K562 (cell line): ENCODE data around the gene PTP4A2. TPM values are rescaled to one million over a fixed set of nuclear protein-coding genes. Genes with fewer than 3 reads are reported as not detected.

Source experiments
- CTBP1 ChIP-seq: fragments of 450-650 bp; IDR thresholded peaks from 2 replicates; pipeline ENCODE4 v1.6.1; 2016; ENCODE audit warnings: borderline replicate concordance
- HNRNPH1 ChIP-seq: fragments of 200-400 bp; formaldehyde crosslinking; optimal IDR thresholded peaks from 2 replicates; pipeline ENCODE3; 2017; ENCODE audit warnings: low read depth, mild to moderate bottlenecking, low read length, moderate library complexity
- MAZ ChIP-seq, 2 experiments: fragments of 450-650 bp in 1 of 2; sonication (generic) in 1 of 2; formaldehyde crosslinking; IDR thresholded peaks in 1 of 2; conservative IDR thresholded peaks in 1 of 2; 2 replicates each; pipeline versions ENCODE4 v1.4.0 to v1.5.0; 2020; ENCODE audit warnings: mild to moderate bottlenecking in 1 of 2, missing genetic modification reagents in 1 of 2
- NBN ChIP-seq: fragments of 450-650 bp; IDR thresholded peaks from 2 replicates; pipeline ENCODE4 v1.6.1; 2016; ENCODE audit warnings: low read depth, mild to moderate bottlenecking
- RB1 ChIP-seq: fragments of 450-650 bp; IDR thresholded peaks from 2 replicates; pipeline ENCODE4 v1.6.1; 2017; ENCODE audit warnings: low read depth, mild to moderate bottlenecking
- SPI1 ChIP-seq: IDR thresholded peaks from 2 replicates; pipeline ENCODE4 v1.6.1; 2011; ENCODE audit warnings: low read depth, low read length, control low read depth, borderline replicate concordance
- XRCC4 ChIP-seq: IDR thresholded peaks from one replicate; pipeline ENCODE4 v1.6.1; 2011; ENCODE audit not compliant: insufficient read depth, insufficient read length; ENCODE audit errors: extremely low read depth
- ZNF3 ChIP-seq: fragments of 250-450 bp; sonication (Bioruptor Pico); IDR thresholded peaks from 2 replicates; pipeline ENCODE4 v1.5.0; 2021; ENCODE audit warnings: mild to moderate bottlenecking, moderate library complexity
- ZNF354B ChIP-seq: fragments of 250-450 bp; sonication (Bioruptor Pico); IDR thresholded peaks from 2 replicates; pipeline ENCODE4 v1.4.0; 2020
- ZNF592 ChIP-seq: fragments of 450-650 bp; IDR thresholded peaks from 2 replicates; pipeline ENCODE4 v1.6.1; 2017; ENCODE audit warnings: antibody characterized with exemption, mild to moderate bottlenecking
- polyA plus RNA-seq, 8 experiments: library from polyadenylated mRNA; depleted of rRNA in 4 of 8; stranded (reverse) in 5 of 8; unstranded in 3 of 8; fragments of >200 nt; fragmentation: Nextera tagmentation in 2 of 8; fragmentation: Illumina TruSeq in 1 of 8; extraction: Ambion mirVana in 2 of 8; extraction: Trizol in 1 of 8; gene quantifications; 2 replicates each; pipeline versions ENCODE4 v1.2.1 to v1.2.3, GENCODE V29; 2011 to 2014; ENCODE audit warnings: inconsistent platforms in 1 of 8, missing spikeins in 1 of 8
- total RNA-seq, 7 experiments: library from RNA; depleted of rRNA in 6 of 7; stranded (reverse); fragments of >200 nt in 6 of 7; fragmentation: Illumina TruSeq in 2 of 7; extraction: Trizol in 2 of 7; gene quantifications; 2 replicates each; pipeline versions ENCODE4 v1.2.1 to v1.2.3, GENCODE V29; 2011 to 2021; ENCODE audit warnings: low replicate concordance in 1 of 7
- TF ChIP-seq, protein P1 (sequence below): fragments of 200-600 bp; sonication (generic); IDR thresholded peaks from one replicate; pipeline ENCODE4 v1.6.1; 2012; ENCODE audit warnings: mild to moderate bottlenecking, low read depth, low read length, inconsistent platforms

PTP4A2 gene
- total and polyA plus RNA-seq, 9 of the 15 experiments (the other 6 are each of a cell fraction or from before 2014, with no cell fraction given): 197 to 870 (median 480) TPM

DNA sequence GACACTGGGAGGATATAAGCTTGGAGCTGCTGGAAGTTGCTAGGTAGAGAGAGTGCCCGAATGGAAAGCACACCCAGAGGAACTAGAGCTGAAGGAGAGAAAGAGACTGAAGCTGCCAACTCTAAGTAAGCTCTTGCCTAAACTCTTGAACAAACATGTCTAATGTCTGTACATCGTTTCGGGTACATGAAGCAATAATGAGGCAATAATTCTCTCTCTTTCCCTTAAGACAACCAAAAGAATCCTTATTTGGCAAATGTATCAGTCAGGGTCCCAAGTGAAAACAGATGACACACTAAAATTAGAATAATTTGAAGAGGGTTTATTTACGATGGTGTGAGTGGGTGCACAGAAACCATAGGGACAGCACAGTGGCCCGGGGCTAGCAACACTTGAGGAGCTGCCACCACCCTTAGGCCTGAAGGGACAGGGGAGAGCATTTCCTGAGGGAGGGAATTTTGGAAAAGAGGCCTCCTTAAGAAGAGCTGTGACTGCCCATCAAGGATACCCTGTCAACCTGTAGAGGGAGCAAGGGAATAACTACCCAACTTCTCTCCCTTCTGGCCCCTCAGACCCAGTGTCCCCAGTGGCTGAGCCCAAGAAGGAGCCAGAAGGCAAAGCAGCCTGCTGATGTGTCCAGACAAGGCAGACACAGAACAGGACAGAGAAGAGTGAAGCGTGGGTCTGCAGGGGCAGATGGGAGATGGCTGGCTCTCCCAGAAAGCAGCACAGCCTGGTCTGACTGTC, 39.4 kb upstream of the PTP4A2 start (continued):
- TF ChIP-seq XRCC4 (no peak), ZNF354B (no peak), CTBP1 (peak; percentile 53; the same call in 1 of the 2 replicates), ZNF3 (CRISPR knock-in tag) (no peak), RB1 (peak; percentile 40; the same call in 1 of the 2 replicates), MAZ (CRISPR knock-in tag; conservative IDR thresholded peaks at IDR 0.05 in 1 of 2, IDR thresholded peaks at IDR 0.05 in 1 of 2) (peak in 1 of 2 experiments; percentile 41; a peak in 1 of 4 replicates), NBN (no peak), SPI1 (no peak), ZNF592 (no peak), HNRNPH1 (no peak)
- TF ChIP-seq, protein P1, sequence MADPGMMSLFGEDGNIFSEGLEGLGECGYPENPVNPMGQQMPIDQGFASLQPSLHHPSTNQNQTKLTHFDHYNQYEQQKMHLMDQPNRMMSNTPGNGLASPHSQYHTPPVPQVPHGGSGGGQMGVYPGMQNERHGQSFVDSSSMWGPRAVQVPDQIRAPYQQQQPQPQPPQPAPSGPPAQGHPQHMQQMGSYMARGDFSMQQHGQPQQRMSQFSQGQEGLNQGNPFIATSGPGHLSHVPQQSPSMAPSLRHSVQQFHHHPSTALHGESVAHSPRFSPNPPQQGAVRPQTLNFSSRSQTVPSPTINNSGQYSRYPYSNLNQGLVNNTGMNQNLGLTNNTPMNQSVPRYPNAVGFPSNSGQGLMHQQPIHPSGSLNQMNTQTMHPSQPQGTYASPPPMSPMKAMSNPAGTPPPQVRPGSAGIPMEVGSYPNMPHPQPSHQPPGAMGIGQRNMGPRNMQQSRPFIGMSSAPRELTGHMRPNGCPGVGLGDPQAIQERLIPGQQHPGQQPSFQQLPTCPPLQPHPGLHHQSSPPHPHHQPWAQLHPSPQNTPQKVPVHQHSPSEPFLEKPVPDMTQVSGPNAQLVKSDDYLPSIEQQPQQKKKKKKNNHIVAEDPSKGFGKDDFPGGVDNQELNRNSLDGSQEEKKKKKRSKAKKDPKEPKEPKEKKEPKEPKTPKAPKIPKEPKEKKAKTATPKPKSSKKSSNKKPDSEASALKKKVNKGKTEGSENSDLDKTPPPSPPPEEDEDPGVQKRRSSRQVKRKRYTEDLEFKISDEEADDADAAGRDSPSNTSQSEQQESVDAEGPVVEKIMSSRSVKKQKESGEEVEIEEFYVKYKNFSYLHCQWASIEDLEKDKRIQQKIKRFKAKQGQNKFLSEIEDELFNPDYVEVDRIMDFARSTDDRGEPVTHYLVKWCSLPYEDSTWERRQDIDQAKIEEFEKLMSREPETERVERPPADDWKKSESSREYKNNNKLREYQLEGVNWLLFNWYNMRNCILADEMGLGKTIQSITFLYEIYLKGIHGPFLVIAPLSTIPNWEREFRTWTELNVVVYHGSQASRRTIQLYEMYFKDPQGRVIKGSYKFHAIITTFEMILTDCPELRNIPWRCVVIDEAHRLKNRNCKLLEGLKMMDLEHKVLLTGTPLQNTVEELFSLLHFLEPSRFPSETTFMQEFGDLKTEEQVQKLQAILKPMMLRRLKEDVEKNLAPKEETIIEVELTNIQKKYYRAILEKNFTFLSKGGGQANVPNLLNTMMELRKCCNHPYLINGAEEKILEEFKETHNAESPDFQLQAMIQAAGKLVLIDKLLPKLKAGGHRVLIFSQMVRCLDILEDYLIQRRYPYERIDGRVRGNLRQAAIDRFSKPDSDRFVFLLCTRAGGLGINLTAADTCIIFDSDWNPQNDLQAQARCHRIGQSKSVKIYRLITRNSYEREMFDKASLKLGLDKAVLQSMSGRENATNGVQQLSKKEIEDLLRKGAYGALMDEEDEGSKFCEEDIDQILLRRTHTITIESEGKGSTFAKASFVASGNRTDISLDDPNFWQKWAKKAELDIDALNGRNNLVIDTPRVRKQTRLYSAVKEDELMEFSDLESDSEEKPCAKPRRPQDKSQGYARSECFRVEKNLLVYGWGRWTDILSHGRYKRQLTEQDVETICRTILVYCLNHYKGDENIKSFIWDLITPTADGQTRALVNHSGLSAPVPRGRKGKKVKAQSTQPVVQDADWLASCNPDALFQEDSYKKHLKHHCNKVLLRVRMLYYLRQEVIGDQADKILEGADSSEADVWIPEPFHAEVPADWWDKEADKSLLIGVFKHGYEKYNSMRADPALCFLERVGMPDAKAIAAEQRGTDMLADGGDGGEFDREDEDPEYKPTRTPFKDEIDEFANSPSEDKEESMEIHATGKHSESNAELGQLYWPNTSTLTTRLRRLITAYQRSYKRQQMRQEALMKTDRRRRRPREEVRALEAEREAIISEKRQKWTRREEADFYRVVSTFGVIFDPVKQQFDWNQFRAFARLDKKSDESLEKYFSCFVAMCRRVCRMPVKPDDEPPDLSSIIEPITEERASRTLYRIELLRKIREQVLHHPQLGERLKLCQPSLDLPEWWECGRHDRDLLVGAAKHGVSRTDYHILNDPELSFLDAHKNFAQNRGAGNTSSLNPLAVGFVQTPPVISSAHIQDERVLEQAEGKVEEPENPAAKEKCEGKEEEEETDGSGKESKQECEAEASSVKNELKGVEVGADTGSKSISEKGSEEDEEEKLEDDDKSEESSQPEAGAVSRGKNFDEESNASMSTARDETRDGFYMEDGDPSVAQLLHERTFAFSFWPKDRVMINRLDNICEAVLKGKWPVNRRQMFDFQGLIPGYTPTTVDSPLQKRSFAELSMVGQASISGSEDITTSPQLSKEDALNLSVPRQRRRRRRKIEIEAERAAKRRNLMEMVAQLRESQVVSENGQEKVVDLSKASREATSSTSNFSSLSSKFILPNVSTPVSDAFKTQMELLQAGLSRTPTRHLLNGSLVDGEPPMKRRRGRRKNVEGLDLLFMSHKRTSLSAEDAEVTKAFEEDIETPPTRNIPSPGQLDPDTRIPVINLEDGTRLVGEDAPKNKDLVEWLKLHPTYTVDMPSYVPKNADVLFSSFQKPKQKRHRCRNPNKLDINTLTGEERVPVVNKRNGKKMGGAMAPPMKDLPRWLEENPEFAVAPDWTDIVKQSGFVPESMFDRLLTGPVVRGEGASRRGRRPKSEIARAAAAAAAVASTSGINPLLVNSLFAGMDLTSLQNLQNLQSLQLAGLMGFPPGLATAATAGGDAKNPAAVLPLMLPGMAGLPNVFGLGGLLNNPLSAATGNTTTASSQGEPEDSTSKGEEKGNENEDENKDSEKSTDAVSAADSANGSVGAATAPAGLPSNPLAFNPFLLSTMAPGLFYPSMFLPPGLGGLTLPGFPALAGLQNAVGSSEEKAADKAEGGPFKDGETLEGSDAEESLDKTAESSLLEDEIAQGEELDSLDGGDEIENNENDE: no peak
